HG03064 (cell line): ENCODE data around the gene LSP1.

Experiments used
- ATAC-seq: cut with Tn5 transposase; IDR thresholded peaks from one replicate; pipeline ENCODE4 v1.9.1; 2021; ENCODE audit warnings: low read depth; ENCODE audit not compliant: unreplicated experiment

LSP1 gene

GRCh38 chr11:1926156-1927025, 73.5 kb downstream of the LSP1 start:
- ATAC-seq = no peak

GRCh38 chr11:1927026-1927847, 74.4 kb downstream of the LSP1 start:
- no peak for ATAC-seq

- ATAC-seq = no peak
Observed at GRCh38 chr11:1927848-1928469, 75.1 kb downstream of the LSP1 start.

- ATAC-seq = no peak
Observed at GRCh38 chr11:1928470-1928890, 75.6 kb downstream of the LSP1 start.

GRCh38 chr11:1928891-1929541, 76.1 kb downstream of the LSP1 start:
- ATAC-seq = no peak

GRCh38 chr11:1929621-1930461, 77.0 kb downstream of the LSP1 start:
- no peak for ATAC-seq

- no peak for ATAC-seq
Observed at GRCh38 chr11:1930462-1930830, 77.6 kb downstream of the LSP1 start.

- no peak for ATAC-seq
Observed at GRCh38 chr11:1931341-1932104, 78.6 kb downstream of the LSP1 start.

- ATAC-seq = no peak
Observed at GRCh38 chr11:1932105-1932480, 79.2 kb downstream of the LSP1 start.

- ATAC-seq = no peak
Observed at GRCh38 chr11:1932681-1933080, 79.8 kb downstream of the LSP1 start.

GRCh38 chr11:1933416-1934334, 80.8 kb downstream of the LSP1 start:
- ATAC-seq = no peak

GRCh38 chr11:1934335-1935155, 81.7 kb downstream of the LSP1 start:
- ATAC-seq = no peak

GRCh38 chr11:1935156-1936071, 82.5 kb downstream of the LSP1 start:
- no peak for ATAC-seq

- no peak for ATAC-seq
Observed at GRCh38 chr11:1936072-1936780, 83.3 kb downstream of the LSP1 start.

- no peak for ATAC-seq
Observed at GRCh38 chr11:1936781-1937615, 84.1 kb downstream of the LSP1 start.
